Measurements from ENCODE around the gene PFKP. TPM values are rescaled to one million over a fixed set of nuclear protein-coding genes. Genes with fewer than 3 reads are reported as not detected.
A peak's percentile ranks its signal among the peaks of the same experiment; 100 is the strongest.
"Not testable (repeated sequence)": the region's sequence is repeated elsewhere in the genome, so short reads cannot be mapped to it uniquely, and the experiment has no call there.

PFKP gene
- total RNA-seq, 3 donors from 2014 or later: 239 to 271 (median 253) TPM

DNA sequence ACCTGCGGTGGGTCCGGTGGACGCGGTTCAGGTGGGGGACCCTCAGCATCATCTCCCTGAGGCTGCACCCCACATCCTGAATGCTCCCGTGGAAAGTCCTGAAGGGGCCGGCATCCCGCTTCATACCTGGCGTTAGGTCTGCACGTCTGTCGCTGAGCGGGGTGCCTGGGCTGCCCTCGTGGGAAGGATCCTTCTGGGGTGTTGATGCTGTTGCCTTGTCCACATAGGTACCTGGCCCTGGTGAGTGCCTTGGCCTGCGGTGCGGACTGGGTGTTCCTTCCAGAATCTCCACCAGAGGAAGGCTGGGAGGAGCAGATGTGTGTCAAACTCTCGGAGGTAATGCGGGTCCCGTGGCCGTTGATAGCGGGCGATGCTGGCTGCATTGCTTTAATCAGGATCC is 37.8 kb downstream of the PFKP start:
- Mint-ChIP-seq H3K27me3 (ENCODE audit: low read depth) (no peaks in the 10 kb centered on the region), H3K4me3 (no peak overlapping the region), H3K4me1 (ENCODE audit: low read depth) (no peaks in the 10 kb centered on the region), H3K9me3 (no peaks in the 10 kb centered on the region), H3K36me3 (ENCODE audit: insufficient read depth) (peaks cover 51% of the 10 kb centered on the region)
- no peak for DNase-seq
- ATAC-seq: peak in 1 of 2 donors; percentile 36

DNA sequence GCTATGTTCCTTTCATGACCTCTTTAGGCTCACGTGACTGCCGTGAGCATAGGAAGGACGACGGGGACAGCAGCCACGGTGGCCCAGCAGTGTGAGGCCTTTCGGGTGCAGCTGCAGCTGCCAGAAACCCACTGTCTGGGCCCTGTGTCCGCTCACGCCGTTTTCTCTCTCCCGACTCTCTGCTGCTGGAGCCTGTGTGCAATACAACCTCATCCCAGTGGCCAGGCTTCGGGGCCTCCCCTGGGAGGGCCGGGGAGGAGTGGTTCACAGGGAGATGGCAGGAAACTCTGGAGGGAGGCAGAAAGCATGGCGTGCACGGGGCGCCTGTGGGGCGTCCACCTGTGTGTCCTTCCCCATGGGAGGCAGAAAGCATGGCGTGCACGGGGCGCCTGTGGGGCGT is 38.6 kb downstream of the PFKP start:
- H3K36me3 Mint-ChIP-seq (ENCODE audit: insufficient read depth): peaks cover 53% of the 10 kb centered on the region
- ATAC-seq: no peak
- DNase-seq: no peak
- H3K4me3 Mint-ChIP-seq: no peak overlapping the region
- no peaks in the 10 kb centered on the region for H3K4me1 Mint-ChIP-seq (ENCODE audit: low read depth)
- no peaks in the 10 kb centered on the region for H3K27me3 Mint-ChIP-seq (ENCODE audit: low read depth)
- H3K9me3 Mint-ChIP-seq: no peaks in the 10 kb centered on the region

DNA sequence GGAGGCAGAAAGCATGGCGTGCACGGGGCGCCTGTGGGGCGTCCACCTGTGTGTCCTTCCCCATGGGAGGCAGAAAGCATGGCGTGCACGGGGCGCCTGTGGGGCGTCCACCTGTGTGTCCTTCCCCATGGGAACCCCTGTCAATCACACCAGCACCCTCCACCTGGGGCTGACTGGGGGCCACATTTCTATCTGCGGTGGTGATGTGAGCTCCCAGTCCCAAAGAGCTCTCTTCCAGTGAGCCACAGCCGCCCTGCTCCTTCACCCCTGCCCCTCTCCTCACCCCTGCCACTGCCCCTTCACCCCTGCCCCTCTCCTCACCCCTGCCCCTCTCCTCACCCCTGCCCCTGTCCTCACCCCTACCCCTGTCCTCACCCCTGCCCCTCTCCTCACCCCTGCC is 39.0 kb downstream of the PFKP start:
- ATAC-seq; H3K27me3 Mint-ChIP-seq (ENCODE audit: low read depth): not testable (repeated sequence)

DNA sequence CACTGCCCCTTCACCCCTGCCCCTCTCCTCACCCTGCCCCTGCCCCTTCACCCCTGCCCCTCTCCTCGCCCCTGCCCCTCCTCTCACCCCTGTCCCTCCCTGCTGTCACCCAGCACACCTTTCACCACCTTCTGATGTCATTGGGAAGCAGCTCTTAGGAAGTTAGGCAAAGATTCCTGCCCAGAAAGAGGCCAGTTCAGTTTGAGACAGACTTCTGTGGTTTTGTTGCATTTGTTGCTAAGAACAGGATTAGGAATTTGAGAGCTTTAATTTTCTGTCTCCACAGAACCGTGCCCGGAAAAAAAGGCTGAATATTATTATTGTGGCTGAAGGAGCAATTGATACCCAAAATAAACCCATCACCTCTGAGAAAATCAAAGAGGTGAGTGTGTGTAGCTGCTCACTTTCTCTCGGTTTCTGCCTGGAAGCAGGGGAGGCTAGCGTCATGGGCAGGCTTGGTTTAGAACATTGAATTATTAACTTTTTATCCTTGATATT is 39.6 kb downstream of the PFKP start:
- Mint-ChIP-seq H3K9me3 (no peaks in the 10 kb centered on the region), H3K36me3 (ENCODE audit: insufficient read depth) (peaks cover 53% of the 10 kb centered on the region), H3K4me3 (no peak overlapping the region), H3K4me1 (ENCODE audit: low read depth) (no peaks in the 10 kb centered on the region), H3K27me3 (ENCODE audit: low read depth) (no peaks in the 10 kb centered on the region)
- no peak for DNase-seq
- no peak for ATAC-seq

More for the DNA sequence above, 39.0 kb downstream of the PFKP start:
- not testable (repeated sequence) for DNase-seq; H3K4me1 Mint-ChIP-seq (ENCODE audit: low read depth); H3K4me3 Mint-ChIP-seq; H3K9me3 Mint-ChIP-seq
- H3K36me3 Mint-ChIP-seq (ENCODE audit: insufficient read depth): peaks cover 53% of the 10 kb centered on the region

DNA sequence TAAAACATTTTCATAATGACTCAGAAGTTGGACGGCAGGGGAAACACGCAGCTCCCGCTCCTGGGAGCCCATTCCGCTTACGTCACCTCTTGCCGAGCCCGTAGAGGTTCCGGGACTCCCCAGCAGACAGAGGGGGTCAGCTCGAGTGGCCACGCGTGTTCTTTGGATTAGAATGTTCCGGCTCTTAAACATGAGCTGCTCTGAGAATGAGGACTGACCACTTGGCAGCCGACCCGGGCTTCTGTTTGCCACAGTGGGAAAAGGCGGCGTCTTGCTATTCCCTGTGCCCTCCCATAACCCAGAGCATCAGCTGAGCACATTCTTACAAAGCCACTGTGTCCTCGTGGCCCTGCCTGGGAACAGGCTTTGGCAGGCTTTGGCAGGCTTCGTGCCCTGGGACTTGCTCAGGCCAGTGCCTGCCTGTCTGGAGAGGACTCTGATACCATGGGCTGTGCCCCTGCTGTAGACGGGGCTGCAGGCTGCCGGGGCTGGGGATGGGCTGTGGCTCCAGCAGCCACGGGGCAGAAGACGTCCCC is 40.1 kb downstream of the PFKP start:
- Mint-ChIP-seq H3K27me3 (ENCODE audit: low read depth) (no peaks in the 10 kb centered on the region), H3K9me3 (no peaks in the 10 kb centered on the region), H3K4me1 (ENCODE audit: low read depth) (no peaks in the 10 kb centered on the region), H3K36me3 (ENCODE audit: insufficient read depth) (peaks cover 53% of the 10 kb centered on the region), H3K4me3 (no peak overlapping the region)
- ATAC-seq (no peak), DNase-seq (no peak)

DNA sequence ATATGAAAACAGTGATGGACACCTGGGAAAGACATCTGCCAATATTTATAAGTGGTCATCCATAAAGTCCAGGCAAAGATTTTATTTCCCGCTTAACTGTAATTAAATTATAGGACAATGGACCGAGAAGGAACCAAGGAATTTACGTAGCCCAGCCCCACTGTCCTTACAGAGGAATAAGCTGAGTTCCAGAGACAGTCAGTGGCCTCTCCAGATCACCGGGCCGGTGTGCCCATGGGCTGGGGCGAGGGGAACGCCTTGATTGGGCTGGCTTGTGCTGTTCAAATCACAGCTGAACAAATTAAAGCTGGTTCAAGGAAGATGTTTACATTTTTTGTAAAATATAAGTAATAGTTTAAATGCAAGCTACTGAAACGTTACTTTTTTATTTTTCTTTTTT is 40.7 kb downstream of the PFKP start:
- no peaks in the 10 kb centered on the region for H3K4me1 Mint-ChIP-seq (ENCODE audit: low read depth)
- H3K36me3 Mint-ChIP-seq (ENCODE audit: insufficient read depth): peaks cover 55% of the 10 kb centered on the region
- H3K9me3 Mint-ChIP-seq: no peaks in the 10 kb centered on the region
- ATAC-seq: no peak
- DNase-seq: no peak
- no peaks in the 10 kb centered on the region for H3K27me3 Mint-ChIP-seq (ENCODE audit: low read depth)
- no peak overlapping the region for H3K4me3 Mint-ChIP-seq

DNA sequence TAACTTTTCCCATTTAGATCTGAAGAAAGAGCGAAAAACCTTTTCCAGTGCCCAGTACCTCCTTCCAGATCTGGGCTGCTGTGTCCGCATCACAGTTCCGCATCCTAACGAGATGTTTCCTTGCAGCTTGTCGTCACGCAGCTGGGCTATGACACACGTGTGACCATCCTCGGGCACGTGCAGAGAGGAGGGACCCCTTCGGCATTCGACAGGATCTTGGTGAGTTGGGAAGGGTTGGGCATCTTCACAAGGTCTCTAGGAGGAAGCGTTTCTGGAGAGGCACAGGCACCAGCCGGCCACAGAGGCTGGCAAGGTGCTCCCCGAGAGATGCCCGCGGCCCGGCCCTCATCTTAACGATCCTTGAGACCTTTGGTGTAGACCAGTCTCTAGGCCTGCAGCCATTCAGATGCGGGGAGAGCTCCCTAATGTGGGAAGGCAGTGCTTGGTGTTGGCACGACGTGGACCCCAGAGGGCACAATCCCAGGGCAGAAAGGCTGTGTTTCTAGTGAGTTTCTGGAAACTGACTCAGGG is 41.3 kb downstream of the PFKP start:
- H3K27me3 Mint-ChIP-seq (ENCODE audit: low read depth): no peaks in the 10 kb centered on the region
- no peaks in the 10 kb centered on the region for H3K4me1 Mint-ChIP-seq (ENCODE audit: low read depth)
- DNase-seq (no peak), ATAC-seq (no peak)
- no peaks in the 10 kb centered on the region for H3K9me3 Mint-ChIP-seq
- H3K36me3 Mint-ChIP-seq (ENCODE audit: insufficient read depth): peaks cover 55% of the 10 kb centered on the region
- H3K4me3 Mint-ChIP-seq: no peak overlapping the region

DNA sequence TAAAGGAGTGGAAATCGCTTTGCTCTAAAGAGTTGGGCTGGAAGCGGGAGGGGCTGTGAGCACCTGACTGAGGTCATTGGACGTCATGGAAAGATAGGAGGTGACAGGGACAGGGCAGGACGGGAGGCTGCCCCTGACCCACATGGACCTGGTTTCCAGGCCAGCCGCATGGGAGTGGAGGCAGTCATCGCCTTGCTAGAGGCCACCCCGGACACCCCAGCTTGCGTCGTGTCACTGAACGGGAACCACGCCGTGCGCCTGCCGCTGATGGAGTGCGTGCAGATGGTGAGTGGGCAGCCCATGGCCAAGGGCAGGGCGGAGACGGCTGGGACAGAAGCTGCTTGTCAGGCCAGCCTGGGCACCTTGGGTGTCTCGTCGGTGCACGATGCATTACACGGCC is 41.8 kb downstream of the PFKP start:
- H3K27me3 Mint-ChIP-seq (ENCODE audit: low read depth): no peaks in the 10 kb centered on the region
- no peaks in the 10 kb centered on the region for H3K9me3 Mint-ChIP-seq
- H3K36me3 Mint-ChIP-seq (ENCODE audit: insufficient read depth): peaks cover 51% of the 10 kb centered on the region

DNA sequence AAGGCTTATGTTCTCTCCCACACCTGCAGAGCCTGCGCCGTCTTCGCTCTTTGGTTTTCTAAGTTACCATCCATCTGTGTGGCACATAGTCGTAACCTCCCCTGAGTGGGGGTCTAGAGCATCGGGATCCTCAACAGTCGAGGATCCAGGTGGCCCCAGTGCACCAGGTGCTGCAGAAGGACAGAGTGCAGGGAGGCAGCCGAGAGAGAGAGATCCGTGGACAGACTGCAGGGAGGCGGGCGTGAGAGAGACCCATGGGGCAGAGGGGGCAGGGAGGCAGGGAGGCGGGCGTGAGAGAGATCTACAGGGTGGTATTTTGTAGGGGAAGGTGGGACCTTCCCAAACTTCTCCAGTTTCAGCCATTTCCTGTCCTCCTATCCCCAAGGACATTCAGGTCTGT is 42.3 kb downstream of the PFKP start:
- Mint-ChIP-seq H3K9me3 (no peaks in the 10 kb centered on the region), H3K36me3 (ENCODE audit: insufficient read depth) (peaks cover 51% of the 10 kb centered on the region), H3K4me3 (no peak overlapping the region), H3K27me3 (ENCODE audit: low read depth) (no peaks in the 10 kb centered on the region), H3K4me1 (ENCODE audit: low read depth) (no peaks in the 10 kb centered on the region)
- DNase-seq (no peak), ATAC-seq (no peak)

More for the DNA sequence above, 41.8 kb downstream of the PFKP start:
- Mint-ChIP-seq H3K4me3 (no peak overlapping the region), H3K4me1 (ENCODE audit: low read depth) (no peaks in the 10 kb centered on the region)
- ATAC-seq (no peak), DNase-seq (no peak)

DNA sequence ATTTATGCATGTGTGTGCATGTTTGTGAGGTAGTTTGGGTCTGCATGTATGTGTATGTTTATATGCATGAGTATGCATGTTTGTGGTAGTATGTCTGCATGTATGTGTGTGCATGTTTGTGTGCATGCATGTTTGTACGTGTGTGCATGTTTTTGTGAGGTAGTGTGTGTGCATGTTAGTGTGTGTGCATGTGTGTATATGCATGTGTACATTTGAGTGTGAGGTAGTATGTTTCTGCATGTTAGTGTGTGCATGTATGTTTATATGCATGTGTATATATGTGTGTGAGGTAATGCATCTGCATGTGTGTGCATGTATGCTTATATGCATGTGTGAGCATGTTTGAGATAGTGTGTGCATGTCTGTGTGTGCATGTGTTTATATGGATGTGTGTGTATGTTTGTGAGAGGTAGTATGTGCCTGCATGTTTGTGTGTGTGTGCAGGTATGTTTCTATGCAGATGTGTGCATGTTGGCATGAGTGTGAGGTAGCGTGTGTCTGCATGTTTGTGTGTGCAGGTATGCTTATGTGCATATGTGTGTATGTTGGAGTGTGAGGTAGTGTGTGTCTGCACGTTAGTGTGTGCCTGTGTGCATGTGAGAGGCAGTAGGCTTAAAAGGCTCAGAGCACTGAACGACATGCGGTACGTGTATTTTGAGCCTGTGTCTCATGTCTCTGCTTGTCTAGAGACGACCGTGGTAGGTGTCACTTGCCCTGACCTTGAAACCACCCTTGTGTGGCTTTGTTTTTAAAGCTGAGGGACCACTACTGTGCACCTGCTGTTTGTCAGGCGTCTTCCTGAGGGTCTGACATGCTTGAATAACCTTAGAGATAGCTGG is 43.7 kb downstream of the PFKP start:
- H3K4me1 Mint-ChIP-seq (ENCODE audit: low read depth): no peaks in the 10 kb centered on the region
- H3K9me3 Mint-ChIP-seq: no peaks in the 10 kb centered on the region
- H3K36me3 Mint-ChIP-seq (ENCODE audit: insufficient read depth): peaks cover 55% of the 10 kb centered on the region
- no peak overlapping the region for H3K4me3 Mint-ChIP-seq
- no peak for DNase-seq
- no peak for ATAC-seq
- H3K27me3 Mint-ChIP-seq (ENCODE audit: low read depth): no peaks in the 10 kb centered on the region

DNA sequence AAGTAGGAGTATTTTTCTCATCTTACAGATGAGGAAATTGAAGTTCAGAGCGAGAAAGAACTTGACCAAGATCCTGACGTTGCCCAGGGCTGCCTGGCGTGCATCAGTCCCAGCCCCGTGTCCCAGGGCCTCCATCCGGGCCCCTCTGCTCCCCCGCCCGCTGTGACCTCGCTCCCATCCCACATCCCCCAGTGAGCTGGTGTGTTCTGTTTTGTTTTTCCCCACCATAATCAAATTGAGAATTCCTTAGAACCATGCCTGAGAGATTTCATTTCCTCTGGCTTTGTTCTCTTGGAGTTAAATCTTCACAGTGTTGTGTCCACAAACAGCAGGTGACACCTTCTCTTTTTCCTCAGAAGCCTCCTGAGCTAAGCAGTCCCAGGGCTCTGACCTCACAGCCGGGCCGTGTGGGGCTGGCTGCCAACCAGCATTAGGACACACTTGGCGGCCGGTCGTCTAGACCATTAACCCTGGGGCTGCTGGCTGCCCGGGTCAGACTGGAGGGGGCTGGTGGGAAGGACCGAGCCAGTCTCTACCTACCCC is 44.3 kb downstream of the PFKP start:
- Mint-ChIP-seq H3K4me1 (ENCODE audit: low read depth) (no peaks in the 10 kb centered on the region), H3K4me3 (no peak overlapping the region), H3K9me3 (no peaks in the 10 kb centered on the region), H3K27me3 (ENCODE audit: low read depth) (no peaks in the 10 kb centered on the region), H3K36me3 (ENCODE audit: insufficient read depth) (peaks cover 60% of the 10 kb centered on the region)
- ATAC-seq: no peak
- DNase-seq: no peak

DNA sequence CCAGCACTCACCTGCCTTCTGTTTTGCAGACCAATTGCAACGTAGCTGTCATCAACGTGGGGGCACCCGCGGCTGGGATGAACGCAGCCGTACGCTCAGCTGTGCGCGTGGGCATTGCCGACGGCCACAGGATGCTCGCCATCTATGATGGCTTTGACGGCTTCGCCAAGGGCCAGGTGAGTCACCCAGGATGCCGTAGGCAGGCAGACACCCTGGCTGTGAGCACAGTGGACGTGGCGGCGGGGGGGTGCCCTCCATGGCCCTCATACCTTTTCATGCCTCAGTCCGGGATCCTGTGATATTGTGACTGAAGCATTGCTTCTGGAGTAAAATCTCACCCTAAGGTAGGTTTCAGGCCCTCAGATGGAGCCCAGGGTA is 46.0 kb downstream of the PFKP start:
- Mint-ChIP-seq H3K9me3 (no peaks in the 10 kb centered on the region), H3K36me3 (ENCODE audit: insufficient read depth) (peaks cover 66% of the 10 kb centered on the region)
- ATAC-seq: no peak

DNA sequence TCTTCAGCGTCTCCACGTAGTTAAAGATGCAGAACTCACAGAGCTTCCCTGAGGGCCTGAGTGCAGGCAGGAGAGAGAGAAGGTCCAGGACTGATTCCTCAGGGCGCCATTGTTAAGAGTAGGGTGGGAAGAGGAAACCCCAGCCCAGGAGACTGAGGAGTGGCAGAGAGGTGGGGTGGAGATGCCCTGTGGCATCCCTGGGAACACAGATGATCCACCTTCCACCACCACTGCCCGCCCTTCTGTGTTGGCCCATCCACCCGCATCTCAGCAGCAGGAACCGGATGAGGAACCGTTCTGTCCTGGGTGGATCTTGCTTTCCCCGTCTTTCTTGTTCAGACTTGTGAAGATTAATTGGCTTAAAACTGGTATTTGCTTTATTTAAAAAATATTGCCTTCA is 48.3 kb downstream of the PFKP start:
- DNase-seq (no peak), ATAC-seq (no peak)
- peaks cover 54% of the 10 kb centered on the region for H3K36me3 Mint-ChIP-seq (ENCODE audit: insufficient read depth)
- H3K4me1 Mint-ChIP-seq (ENCODE audit: low read depth): no peaks in the 10 kb centered on the region
- H3K4me3 Mint-ChIP-seq: no peak overlapping the region
- H3K9me3 Mint-ChIP-seq: no peaks in the 10 kb centered on the region
- no peaks in the 10 kb centered on the region for H3K27me3 Mint-ChIP-seq (ENCODE audit: low read depth)

More for the DNA sequence above, 46.0 kb downstream of the PFKP start:
- no peaks in the 10 kb centered on the region for H3K4me1 Mint-ChIP-seq (ENCODE audit: low read depth)
- H3K4me3 Mint-ChIP-seq: no peak overlapping the region
- no peak for DNase-seq
- H3K27me3 Mint-ChIP-seq (ENCODE audit: low read depth): no peaks in the 10 kb centered on the region

DNA sequence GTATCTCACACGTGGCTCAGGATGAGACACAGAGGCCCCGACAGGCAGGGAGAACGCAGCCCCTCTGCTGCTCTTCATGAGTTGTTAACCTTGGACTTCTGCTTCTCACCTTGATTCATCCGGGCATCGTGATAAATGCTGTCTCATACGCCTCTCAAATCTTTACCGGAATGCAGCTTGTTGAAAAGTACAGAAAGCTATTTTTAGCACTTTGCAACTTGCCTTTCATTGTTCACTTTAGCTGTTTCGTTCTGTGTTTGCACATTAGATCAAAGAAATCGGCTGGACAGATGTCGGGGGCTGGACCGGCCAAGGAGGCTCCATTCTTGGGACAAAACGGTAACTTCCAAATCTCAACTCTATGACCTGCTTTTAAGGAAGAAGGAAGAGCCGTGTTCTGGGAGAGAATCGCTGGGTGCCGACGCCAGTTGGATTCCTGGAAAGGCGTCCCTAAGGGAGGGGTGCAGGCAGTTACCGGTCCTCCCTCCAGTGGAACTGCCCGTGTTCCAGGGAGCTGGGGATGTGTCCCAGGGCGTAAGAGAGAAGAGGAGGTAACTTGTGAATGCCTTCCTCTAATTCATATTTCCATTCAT is 49.3 kb downstream of the PFKP start:
- Mint-ChIP-seq H3K9me3 (no peaks in the 10 kb centered on the region), H3K4me3 (no peak overlapping the region), H3K27me3 (ENCODE audit: low read depth) (no peaks in the 10 kb centered on the region), H3K4me1 (ENCODE audit: low read depth) (no peaks in the 10 kb centered on the region), H3K36me3 (ENCODE audit: insufficient read depth) (peaks cover 53% of the 10 kb centered on the region)
- DNase-seq (no peak), ATAC-seq (no peak)
